Measurements from ENCODE around the gene KRTAP1-4.
"Not testable (repeated sequence)": the region's sequence is repeated elsewhere in the genome, so short reads cannot be mapped to it uniquely, and the experiment has no call there.

DNA sequence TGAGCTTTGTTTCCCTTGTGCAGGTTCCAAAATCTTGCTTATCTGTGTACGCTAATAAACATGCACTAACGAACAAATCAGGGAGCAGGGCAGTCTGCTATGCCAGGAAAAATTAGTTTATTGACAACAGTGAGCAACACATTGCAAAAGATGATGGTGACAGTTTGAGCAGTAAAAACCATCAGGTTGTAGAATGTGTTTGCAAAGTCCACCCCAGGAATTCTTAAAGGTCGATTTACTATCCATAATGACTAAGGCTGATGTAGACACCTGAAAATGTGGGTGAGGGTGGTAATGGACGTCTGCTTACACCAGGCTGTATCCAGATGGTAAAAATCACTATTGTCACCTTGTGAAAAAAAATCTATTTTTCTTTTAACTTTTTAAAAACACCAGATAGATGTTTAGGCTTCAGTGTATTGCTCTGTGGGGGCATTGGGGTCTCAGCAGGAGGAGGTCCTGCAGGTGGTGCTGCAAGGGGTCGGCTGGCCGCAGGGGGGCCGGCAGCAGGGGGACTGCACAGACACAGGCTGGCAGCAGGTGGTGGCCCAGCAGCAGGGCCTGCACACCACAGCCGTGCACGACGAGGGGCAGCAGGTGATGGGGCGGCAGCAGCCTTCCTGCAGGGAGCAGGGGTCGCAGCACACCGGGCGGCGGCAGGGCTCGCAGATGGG is 35.2 kb upstream of the KRTAP1-4 start:
- TF ChIP-seq, protein P1, sequence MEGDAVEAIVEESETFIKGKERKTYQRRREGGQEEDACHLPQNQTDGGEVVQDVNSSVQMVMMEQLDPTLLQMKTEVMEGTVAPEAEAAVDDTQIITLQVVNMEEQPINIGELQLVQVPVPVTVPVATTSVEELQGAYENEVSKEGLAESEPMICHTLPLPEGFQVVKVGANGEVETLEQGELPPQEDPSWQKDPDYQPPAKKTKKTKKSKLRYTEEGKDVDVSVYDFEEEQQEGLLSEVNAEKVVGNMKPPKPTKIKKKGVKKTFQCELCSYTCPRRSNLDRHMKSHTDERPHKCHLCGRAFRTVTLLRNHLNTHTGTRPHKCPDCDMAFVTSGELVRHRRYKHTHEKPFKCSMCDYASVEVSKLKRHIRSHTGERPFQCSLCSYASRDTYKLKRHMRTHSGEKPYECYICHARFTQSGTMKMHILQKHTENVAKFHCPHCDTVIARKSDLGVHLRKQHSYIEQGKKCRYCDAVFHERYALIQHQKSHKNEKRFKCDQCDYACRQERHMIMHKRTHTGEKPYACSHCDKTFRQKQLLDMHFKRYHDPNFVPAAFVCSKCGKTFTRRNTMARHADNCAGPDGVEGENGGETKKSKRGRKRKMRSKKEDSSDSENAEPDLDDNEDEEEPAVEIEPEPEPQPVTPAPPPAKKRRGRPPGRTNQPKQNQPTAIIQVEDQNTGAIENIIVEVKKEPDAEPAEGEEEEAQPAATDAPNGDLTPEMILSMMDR (IDR thresholded peaks at IDR 0.05), result not testable (repeated sequence)
- not testable (repeated sequence) for TF ChIP-seq POLR2A (IDR thresholded peaks at IDR 0.05)

All from right lobe of liver (tissue), 4 donors.